HG03135 (cell line): Measurements from ENCODE around the gene MACROD2.

Experiments
- ATAC-seq: cut with Tn5 transposase; IDR thresholded peaks from one replicate; pipeline ENCODE4 v1.9.1; 2021; ENCODE audit warnings: mild to moderate bottlenecking, moderate library complexity; ENCODE audit not compliant: unreplicated experiment

Gene MACROD2

DNA sequence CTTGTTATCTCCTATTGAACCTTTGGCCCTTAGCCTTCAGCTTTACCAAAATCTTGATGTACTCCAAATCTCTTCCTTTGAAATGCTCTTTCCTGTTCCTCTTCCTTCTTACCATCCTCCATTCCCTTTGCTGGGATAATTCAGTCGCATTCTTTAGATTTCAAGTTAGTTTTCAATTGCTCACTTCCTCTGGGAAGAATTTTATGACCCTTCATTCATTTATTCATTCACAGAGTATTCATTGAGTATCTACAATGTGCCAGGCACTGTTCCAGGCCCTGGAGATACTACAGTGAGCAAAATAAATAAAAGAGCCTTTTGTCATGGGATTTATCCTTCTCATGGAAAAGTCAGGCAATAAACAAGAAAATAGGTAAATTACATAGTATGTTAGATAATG, 890.3 kb downstream of the MACROD2 start:
- no peak for ATAC-seq

DNA sequence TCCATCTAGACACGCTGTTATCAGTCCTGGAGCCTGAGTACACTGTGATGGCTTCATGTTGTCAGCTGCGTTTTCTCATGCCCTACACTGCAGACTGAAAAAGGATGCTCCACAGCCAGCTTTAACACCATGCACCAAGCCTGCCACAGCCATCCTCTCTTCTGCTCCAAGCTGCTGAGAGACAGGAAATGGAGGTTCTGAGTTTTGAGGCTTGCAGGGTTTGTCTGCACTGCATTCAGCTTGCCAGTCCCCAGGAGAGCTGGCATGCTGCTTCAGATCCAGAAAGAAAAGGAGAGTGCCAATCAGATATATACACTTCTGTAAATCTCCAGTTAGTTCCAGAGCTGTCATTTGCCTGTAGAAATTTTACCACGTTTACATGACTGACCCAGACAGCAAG, 892.8 kb downstream of the MACROD2 start:
- ATAC-seq, result no peak

DNA sequence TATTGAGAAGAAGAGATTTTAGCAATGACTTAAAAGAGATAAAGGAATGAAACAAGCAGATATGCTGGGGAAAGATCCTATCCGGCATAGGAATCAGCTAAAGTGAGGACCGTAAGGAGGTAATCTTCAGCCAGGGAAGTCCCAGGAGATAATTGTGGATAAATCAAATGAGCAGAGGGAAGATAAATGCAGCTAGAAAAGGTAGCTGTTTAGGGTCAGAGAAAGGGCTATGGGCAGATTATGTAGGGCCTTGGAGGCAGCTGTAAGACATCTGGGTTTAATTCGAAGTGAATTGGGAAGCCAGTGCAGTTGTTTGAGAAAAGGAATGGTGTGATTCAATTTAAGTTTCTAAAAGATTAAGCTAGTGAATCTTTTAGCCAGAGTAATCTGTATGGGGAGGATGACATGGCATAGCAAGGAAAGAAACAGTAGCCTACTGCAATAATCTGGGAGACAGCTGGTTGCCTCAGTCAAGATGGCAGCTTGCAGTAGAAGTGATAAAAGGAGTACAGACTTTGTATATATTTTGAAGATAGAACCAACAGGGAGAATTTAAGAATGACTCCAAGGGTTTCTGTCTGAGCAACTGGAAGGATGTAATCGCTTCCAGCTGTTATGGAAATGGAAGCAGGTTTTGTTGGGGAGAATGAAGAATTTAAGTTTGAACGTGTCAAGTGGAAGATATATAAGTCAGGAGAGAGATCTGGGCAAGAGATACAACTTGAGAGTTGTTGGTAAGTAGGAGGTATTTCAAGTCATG, 894.4 kb downstream of the MACROD2 start:
- ATAC-seq, result no peak

DNA sequence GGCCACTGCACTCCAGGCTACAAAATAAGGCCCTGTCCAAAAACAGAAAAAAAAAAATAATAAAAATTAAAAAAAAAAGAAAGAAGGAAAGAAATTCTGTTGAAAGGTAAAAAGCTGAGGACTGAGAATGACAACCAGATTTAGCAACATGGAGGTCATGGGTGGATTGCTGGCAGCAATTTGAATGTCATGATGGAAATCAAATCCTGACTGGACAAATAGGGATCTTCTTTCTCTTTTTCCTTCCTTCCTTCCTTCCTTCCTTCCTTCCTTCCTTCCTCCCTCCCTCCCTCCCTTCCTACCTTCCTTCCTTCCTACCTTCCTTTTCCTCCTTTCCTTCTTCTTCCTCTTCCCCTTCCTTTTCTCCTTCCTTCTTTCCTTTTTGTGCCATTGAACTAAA, 895.4 kb downstream of the MACROD2 start:
- no peak for ATAC-seq

DNA sequence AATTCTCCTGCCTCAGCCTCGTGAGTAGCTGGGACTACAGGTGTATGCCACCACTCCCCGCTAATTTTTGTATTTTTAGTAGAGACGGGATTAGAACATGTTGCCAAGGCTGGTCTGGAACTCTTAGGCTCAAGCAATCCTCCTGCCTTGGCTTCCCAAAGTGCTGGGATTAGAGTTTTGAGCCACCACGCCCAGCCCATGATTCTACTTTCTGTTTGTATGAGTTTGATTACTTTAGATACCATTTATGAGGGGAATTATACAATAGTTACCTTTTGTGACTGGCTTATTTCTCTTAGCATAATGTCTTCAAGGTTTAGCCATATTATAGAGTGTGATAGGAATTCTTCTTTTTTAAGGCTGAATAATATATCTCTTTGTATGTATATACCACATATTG, 897.5 kb downstream of the MACROD2 start:
- no peak for ATAC-seq

DNA sequence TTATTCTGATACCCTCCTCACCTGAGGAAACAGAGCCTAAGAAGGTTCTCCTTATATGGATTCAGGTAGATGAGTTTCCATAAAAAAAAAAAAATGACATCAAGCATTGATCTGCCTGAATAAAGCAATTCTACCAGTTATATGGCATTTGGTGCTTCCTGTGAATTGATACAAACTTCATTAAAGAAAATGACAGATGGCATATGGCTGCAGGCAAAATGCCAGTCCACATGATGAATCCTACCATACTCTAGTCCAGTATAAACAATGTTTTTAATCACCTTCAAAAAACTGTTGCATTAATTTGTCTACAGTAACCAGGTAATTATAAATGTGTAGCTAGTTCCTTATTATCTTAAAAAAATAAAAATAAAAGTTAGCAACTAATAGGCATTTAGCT, 901.3 kb downstream of the MACROD2 start:
- ATAC-seq, result no peak

DNA sequence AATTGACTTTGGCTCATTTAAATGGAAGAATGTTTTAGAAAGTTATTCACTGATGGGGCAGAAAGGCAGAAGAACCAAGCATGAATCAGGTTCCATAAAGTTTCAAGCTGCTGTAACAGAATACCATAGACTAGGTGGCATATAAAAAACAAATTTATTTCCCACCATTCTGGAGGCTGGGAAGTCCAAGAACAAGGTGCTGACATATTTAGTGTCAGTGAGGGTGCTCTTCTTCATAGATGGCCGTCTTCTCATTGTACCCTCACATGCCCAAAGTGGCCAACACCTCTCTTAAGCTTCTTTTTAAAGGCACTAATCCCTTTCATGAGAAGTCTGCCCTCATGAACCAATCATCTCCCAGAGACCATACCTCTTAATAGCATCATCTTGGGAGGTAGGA, 902.3 kb downstream of the MACROD2 start:
- ATAC-seq, result no peak

DNA sequence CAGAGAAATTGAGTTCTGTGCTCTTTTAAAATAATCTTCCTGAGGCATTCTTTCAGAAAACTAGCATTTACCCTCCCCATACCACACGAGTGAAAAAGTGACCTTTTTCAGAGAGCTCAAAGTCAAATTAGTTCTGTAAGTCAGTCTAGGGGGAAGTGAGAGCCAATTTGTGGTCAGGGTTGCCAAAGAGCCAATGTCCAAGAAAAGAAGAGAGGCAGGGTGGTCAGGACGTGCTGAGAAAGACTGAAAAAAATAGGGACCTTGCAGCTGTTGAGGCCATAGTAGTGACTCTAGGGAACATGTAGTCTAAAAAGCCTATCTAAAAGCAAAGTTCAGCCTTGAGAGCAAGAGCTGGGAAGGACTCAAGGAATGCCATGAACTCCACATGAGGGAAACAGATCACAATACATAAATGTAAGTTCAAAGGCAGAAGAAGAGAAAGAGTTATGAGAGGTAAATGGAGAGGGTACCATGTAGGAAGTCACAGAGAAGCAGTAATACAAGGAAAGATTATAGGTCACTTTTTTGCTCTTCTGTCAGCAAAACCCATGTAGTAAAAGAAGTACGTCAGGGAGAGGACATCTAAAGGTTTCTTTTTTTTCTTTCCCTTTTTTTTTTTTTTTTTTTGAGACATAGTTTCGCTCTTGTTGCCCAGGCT, 907.2 kb downstream of the MACROD2 start:
- peak; percentile 96 for ATAC-seq

DNA sequence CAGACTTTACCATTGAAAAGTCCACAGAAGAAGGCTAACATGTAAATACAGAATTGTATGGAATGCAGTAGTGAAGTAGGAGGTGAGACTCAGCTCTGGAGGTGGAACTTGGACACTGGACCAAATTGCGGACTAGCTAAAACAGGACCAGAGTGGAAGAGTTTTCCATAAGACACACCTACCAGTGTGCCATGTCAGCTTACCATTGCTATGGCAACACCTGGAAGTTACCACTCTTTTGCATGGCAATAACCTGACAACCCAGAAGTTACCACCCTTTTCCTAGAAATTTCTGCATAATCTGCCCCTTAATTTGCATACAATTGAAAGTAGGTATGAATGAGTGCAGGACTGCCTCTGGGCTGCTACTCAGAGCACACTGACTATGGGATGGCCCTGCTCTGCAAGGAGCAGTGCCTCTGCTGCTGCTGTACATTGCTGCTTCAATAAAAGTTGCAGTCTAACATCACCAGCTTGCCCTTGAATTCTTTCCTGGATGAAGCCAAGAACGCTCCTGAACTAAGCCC, 911.7 kb downstream of the MACROD2 start:
- ATAC-seq, result no peak

DNA sequence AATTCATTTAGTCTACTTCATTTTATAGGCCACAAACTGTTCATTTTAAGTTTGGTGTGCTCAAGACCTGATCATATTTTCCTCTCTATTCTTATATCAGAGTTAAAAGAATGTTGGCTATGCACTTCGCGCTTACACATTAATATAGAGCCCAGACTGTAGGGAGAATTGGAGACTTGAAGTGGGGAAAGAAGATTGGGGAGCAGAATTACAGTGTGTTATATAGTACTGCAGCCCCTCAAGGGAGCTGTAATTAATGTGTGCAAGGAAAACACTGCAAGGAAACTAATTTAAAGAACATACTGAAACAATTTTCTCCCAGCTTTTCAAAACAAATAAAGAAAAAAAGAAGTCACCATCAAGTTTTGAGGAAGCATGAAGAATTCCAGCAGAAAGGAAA, 914.8 kb downstream of the MACROD2 start:
- ATAC-seq, result no peak

DNA sequence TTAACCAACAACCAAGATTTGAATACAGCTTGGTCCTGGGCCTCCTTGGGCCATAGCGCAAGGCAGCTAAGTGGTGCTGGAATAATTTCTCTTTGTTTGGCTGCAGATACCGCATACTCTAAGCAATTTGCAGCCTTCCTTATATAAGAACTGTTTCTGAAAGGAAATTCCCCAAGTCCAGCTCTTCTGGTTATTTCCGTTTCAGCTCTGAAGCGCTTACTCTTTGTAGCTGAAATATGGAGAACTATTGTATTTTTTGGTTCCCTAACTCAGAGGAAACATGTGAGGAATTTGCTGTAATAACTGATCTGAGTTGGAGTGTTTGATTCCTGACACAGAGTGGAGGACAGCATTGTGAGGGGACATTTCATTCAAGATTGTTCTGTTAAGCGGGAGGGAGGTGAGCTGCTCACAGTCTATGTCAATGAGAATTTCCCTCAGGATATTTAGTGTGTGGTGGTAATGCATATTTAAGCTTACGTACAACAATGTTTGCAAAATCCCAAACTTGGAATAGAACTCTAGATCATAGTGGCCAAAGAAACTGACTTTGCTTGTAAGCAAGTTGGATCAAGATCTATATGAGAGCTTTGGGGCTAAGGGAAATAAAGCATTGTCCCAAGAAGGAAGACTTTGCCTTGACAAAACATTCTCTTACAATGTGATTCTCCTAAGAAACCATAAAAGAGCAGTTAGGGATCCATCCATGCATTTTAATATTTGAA, 918.7 kb downstream of the MACROD2 start:
- ATAC-seq, result no peak

DNA sequence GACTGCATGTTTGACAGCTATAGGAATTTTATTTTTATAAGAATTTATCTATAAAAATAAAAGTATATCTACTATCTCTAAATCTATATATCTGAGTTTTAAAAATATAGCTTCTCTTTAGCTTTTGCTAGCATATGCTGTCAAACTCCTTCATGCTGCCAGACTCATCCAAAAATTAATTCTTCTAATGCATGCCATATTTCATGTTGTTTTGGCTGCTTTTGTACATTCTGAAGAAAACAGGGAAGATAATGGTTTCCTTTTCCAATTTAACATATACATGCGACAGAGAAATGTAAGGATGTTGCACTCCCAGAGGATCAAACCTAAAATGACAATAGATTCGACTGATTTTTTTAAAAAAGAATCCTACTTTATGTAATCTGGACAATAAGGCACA, 919.3 kb downstream of the MACROD2 start:
- ATAC-seq, result no peak

DNA sequence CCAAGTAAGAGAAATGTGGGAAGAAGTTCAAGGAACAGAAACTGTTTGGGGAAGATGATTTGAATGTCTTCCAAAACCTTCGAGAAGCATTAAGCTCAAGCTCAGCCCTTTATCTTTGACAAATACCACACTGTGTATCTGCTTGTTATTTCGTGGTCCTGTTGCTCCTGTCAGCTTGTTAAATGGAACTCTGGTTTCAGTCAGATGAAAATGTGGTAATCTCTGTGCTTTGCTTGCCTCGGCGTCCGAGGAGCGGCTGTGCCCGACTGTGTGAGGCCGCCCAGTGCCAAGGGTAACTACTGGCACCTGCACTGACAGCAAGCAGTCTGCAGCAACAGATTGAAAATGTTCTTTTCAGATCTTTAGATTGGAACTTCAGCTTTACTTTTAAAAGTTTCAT, 920.0 kb downstream of the MACROD2 start:
- ATAC-seq, result no peak

DNA sequence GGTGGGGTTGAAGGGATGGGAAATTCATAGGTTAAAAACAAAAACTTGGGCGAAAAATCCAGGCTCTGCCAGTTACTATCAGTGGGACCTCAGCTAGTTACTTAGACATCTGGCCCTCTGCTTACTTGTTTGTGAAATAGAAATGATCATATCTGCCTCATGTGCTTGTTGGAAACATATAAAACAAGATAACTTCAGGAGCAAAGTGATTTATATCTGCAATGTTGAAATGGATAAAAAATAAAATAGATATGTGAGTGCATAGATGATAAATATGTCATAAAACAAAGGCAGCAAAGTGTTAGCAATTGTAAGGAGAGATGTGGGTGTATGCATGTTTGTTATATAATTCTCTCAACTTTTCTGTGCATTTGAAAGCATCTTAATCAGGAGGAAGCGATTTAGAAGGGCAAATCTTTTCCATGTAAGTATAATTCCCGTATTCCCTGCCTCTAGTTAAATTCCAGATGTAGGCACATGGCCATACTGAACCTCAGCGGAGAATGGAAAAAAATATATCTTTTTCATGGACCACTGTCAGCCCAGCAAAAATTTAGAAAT, 921.1 kb downstream of the MACROD2 start:
- no peak for ATAC-seq

DNA sequence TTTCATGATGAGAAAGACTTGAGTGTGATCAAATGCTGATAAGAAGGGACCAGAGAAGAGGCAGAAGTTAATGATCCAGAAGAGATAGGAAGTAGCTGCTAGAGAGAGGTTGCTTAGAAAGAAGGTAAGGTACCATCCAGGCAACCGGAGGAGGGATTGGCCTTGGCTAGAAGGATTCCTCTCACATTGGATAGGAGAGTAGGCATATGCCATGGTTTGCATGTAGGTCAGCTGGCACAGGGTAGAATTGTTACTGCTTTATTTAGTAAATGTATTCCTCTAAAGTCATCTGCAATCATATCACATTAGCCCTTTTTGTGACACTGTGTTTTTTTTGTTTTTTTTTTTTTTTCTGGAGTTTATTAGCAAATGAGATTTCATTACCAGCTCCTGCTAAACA, 923.0 kb downstream of the MACROD2 start:
- ATAC-seq, result no peak

DNA sequence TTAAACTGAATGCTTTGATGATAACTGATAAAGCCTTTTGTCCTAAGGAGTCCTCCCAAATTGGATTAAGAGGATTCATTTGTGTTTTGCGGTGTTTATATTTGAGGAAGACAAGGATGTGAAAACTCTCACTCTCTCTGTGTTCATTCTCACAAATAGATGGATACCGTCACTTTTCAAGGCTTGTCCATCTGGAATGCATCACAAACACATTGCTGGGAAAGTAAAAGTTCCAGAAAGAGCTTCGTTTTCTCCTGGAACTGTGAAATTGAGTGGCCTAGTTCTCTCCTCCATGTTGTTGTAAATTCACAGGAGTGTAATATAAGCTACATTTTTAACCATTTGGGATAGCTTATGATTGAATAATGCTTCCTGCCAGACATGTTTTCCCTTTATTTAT, 923.7 kb downstream of the MACROD2 start:
- no peak for ATAC-seq

DNA sequence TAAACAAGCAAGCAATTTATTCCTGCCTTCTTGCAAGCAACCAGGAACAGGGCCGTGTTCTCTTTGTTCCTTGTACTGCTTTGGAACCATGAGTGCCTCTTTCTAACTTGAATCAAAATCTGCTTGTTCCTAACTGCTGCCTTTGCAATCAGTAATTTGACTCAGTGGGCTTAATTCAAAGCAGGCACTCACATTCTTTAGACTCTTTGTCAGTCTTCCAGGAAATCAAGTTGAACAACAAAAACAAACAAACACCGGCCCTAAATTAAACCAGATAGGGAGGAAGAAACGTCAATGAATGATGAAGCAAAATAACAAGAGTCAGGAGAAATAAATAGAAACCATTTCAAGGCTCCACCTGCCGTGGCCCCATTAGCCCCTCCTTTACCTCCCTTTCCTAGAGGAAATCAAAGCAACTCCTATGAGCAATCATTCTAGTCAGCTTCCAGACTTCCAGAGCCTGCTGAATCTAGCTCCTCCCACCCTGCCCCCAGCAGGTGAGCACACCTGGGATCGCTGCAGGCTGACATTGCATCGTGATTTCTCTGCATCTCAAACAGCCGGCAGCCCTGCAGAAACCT, 924.3 kb downstream of the MACROD2 start:
- no peak for ATAC-seq

DNA sequence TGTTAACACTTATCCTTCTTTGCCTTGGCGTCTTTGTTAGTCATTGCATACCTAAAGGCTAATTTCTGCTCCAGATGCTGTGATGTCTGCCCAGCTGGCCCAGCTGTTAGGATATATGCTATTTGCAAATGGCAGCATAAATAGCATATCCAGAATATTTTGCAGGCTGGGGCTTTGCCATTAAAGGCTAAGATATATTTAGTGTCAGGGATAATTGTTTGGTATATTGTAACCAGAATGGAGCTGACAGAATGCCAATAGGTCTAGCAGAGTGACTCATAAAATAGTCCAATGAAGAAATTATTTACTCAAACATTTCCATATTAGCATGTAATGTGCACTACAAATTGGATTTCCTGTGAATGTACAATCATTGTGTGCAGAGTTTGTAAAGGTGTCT, 926.2 kb downstream of the MACROD2 start:
- no peak for ATAC-seq

DNA sequence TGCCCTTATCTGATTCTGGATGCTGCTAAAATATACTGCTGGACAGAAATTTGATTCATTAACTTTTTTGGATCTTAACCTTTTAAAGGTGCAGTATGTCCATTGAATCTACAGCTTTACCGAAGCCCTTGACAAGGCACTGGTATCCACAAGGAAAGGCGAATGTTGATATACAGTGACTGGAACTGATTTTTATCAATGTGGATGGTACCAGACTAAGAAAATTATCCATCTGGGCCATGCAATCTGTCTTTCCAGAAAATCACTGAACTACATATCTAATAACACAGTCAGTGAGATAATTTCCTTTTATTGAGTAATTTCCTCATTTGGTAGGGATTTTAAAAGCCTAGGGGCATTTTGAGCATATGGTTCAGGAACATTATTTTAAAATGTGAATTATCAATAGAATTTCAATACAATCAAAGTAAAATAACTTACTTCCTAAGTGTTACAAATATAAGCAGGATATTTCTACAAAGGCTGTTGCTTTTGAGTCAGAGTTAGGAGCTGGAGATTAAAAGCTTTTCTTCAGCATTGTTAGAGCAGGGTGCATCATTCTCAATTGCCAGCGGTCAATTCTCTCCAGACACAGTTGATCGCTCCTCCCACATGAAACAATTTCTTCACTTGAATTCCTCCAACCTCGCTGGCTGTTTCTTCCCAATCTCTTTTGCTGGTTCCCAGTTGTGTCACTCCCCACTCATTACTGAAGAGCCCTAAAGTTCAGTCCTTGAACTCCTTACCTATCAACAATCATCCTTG, 927.4 kb downstream of the MACROD2 start:
- ATAC-seq, result no peak

DNA sequence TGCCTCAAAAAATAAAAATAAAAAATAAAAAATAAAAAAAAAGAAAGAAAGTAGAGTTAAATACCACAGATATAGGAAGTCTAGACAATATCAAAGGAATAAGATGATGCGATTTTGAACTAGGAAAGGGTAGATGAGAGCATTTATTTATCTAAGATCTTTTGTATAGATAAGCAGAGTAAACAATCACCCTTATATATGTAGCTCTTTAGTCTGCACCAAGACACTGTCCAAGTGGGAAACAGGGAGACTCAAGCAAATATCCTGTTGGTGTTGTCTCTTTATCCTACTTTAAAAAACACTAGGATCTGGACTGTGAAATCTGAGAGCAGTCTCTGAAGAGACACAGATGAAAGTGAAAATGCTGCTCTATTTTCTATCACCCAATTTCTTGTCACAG, 929.1 kb downstream of the MACROD2 start:
- no peak for ATAC-seq
